ENCODE results near the gene AHNAK. TPM values are rescaled to one million over a fixed set of nuclear protein-coding genes. Genes with fewer than 3 reads are reported as not detected.
"Not testable (repeated sequence)": the region's sequence is repeated elsewhere in the genome, so short reads cannot be mapped to it uniquely, and the experiment has no call there.

The AHNAK gene
- total RNA-seq, 1 donor from 2014 or later, result 302 TPM

- Mint-ChIP-seq H3K27ac (no peak overlapping the region), H3K4me1 (ENCODE audit: unreplicated experiment) (no peaks in the 10 kb centered on the region), H3K27me3 (peaks cover 10% of the 10 kb centered on the region), H3K9me3 (no peaks in the 10 kb centered on the region), H3K36me3 (no peaks in the 10 kb centered on the region), H3K4me3 (no peak overlapping the region)
- TF ChIP-seq CTCF (conservative IDR thresholded peaks at IDR 0.05), result no peak
- no peak for DNase-seq (ENCODE audit: extremely low spot score, unreplicated experiment)
Measured at GRCh38 chr11:62452261-62452660, 94.3 kb downstream of the AHNAK start.

GRCh38 chr11:62451241-62451621, 95.4 kb downstream of the AHNAK start:
- DNase-seq (ENCODE audit: extremely low spot score, unreplicated experiment), result no peak
- Mint-ChIP-seq H3K4me3 (no peak overlapping the region), H3K9me3 (no peaks in the 10 kb centered on the region), H3K4me1 (ENCODE audit: unreplicated experiment) (peaks cover 1% of the 10 kb centered on the region), H3K36me3 (no peaks in the 10 kb centered on the region), H3K27ac (no peak overlapping the region), H3K27me3 (peaks cover 20% of the 10 kb centered on the region)
- TF ChIP-seq CTCF (conservative IDR thresholded peaks at IDR 0.05), result no peak

- no peaks in the 10 kb centered on the region for H3K9me3 Mint-ChIP-seq
- peaks cover 21% of the 10 kb centered on the region for H3K27me3 Mint-ChIP-seq
- no peaks in the 10 kb centered on the region for H3K36me3 Mint-ChIP-seq
- H3K27ac Mint-ChIP-seq, result no peak overlapping the region
- DNase-seq (ENCODE audit: extremely low spot score, unreplicated experiment), result no peak
- peaks cover 3% of the 10 kb centered on the region for H3K4me1 Mint-ChIP-seq (ENCODE audit: unreplicated experiment)
- no peak for TF ChIP-seq CTCF (conservative IDR thresholded peaks at IDR 0.05)
- H3K4me3 Mint-ChIP-seq, result no peak overlapping the region
Measured at GRCh38 chr11:62450543-62451240, 95.9 kb downstream of the AHNAK start.

GRCh38 chr11:62449912-62450311, 96.7 kb downstream of the AHNAK start:
- H3K36me3 Mint-ChIP-seq; H3K27ac Mint-ChIP-seq; H3K4me3 Mint-ChIP-seq; H3K4me1 Mint-ChIP-seq (ENCODE audit: unreplicated experiment); H3K9me3 Mint-ChIP-seq; DNase-seq (ENCODE audit: extremely low spot score, unreplicated experiment): not testable (repeated sequence)
- H3K27me3 Mint-ChIP-seq, result peaks cover 21% of the 10 kb centered on the region

GRCh38 chr11:62449451-62449851, 97.2 kb downstream of the AHNAK start:
- no peaks in the 10 kb centered on the region for H3K36me3 Mint-ChIP-seq
- DNase-seq (ENCODE audit: extremely low spot score, unreplicated experiment), result no peak
- no peaks in the 10 kb centered on the region for H3K9me3 Mint-ChIP-seq
- no peak overlapping the region for H3K27ac Mint-ChIP-seq
- H3K27me3 Mint-ChIP-seq, result peaks cover 21% of the 10 kb centered on the region
- no peak for TF ChIP-seq CTCF (conservative IDR thresholded peaks at IDR 0.05)
- H3K4me1 Mint-ChIP-seq (ENCODE audit: unreplicated experiment), result peaks cover 12% of the 10 kb centered on the region
- H3K4me3 Mint-ChIP-seq, result no peak overlapping the region

GRCh38 chr11:62446091-62446490, 100.5 kb downstream of the AHNAK start:
- no peak for TF ChIP-seq CTCF (conservative IDR thresholded peaks at IDR 0.05)
- Mint-ChIP-seq H3K27ac (no peak overlapping the region), H3K36me3 (no peaks in the 10 kb centered on the region), H3K4me1 (ENCODE audit: unreplicated experiment) (peaks cover 22% of the 10 kb centered on the region), H3K9me3 (no peaks in the 10 kb centered on the region), H3K27me3 (peaks cover 21% of the 10 kb centered on the region), H3K4me3 (no peak overlapping the region)
- no peak for DNase-seq (ENCODE audit: extremely low spot score, unreplicated experiment)
